ENCODE data around the gene ACTR10.
"Not testable (repeated sequence)": the region's sequence is repeated elsewhere in the genome, so short reads cannot be mapped to it uniquely, and the experiment has no call there.

ACTR10 gene

GRCh38 chr14:58227096-58227819 lies 27.3 kb downstream of the ACTR10 start:
- no peak for DNase-seq

- no peak for DNase-seq
These were observed 38.6 kb downstream of the ACTR10 start for GRCh38 chr14:58238252-58239243.

GRCh38 chr14:58239244-58240195 lies 39.6 kb downstream of the ACTR10 start:
- DNase-seq: peak; percentile 41 to 82

- DNase-seq: peak; percentile 79
These were observed 44.0 kb downstream of the ACTR10 start for GRCh38 chr14:58243790-58244555.

- DNase-seq: peak; percentile 95 to 96
These were observed 44.8 kb downstream of the ACTR10 start, which contains the start of gene PSMA3 for GRCh38 chr14:58244556-58245387. Gene PSMA3 (plus strand): TSS chr14:58244843. CDS start chr14:58244921, 78 bp downstream.

- no peak for DNase-seq
These were observed 45.6 kb downstream of the ACTR10 start for GRCh38 chr14:58245562-58245961.

GRCh38 chr14:58249611-58250010 lies 49.7 kb downstream of the ACTR10 start:
- DNase-seq: no peak

- DNase-seq: no peak
These were observed 58.2 kb downstream of the ACTR10 start for GRCh38 chr14:58258156-58258555.

GRCh38 chr14:58262005-58262404 lies 62.1 kb downstream of the ACTR10 start:
- DNase-seq: not testable (repeated sequence)

- no peak for DNase-seq
These were observed 65.5 kb downstream of the ACTR10 start for GRCh38 chr14:58265401-58265800.

- no peak for DNase-seq
These were observed 70.7 kb downstream of the ACTR10 start for GRCh38 chr14:58270628-58271027.

- peak in 1 of 2 experiments; percentile 17 for DNase-seq
These were observed 72.8 kb downstream of the ACTR10 start for GRCh38 chr14:58272588-58273372.

- no peak for DNase-seq
These were observed 74.9 kb downstream of the ACTR10 start for GRCh38 chr14:58274881-58275280.

GRCh38 chr14:58275527-58276190 lies 75.7 kb downstream of the ACTR10 start:
- no peak for DNase-seq

GRCh38 chr14:58276208-58276607 lies 76.3 kb downstream of the ACTR10 start:
- no peak for DNase-seq

GRCh38 chr14:58278177-58278576 lies 78.2 kb downstream of the ACTR10 start:
- no peak for DNase-seq

GRCh38 chr14:58280954-58281787 lies 81.2 kb downstream of the ACTR10 start:
- DNase-seq: peak in 1 of 2 experiments; percentile 33

- DNase-seq: no peak
These were observed 82.0 kb downstream of the ACTR10 start for GRCh38 chr14:58281969-58282368.
